HS-5 (cell line): ENCODE data around the gene IMP4.
A peak's percentile ranks its signal among the peaks of the same experiment; 100 is the strongest.
"Not testable (repeated sequence)": the region's sequence is repeated elsewhere in the genome, so short reads cannot be mapped to it uniquely, and the experiment has no call there.

ENCODE experiments used
- DNase-seq: peaks from one replicate; pipeline ENCODE4 v3.0.0-alpha.2; 2012; ENCODE audit warnings: low read depth

Gene IMP4

GRCh38 chr2:130342533-130343275, at the start of gene IMP4:
IMP4 (plus strand) TSS chr2:130342897; CDS start chr2:130342933, 36 bp downstream.
- DNase-seq: peak; percentile 95

DNA sequence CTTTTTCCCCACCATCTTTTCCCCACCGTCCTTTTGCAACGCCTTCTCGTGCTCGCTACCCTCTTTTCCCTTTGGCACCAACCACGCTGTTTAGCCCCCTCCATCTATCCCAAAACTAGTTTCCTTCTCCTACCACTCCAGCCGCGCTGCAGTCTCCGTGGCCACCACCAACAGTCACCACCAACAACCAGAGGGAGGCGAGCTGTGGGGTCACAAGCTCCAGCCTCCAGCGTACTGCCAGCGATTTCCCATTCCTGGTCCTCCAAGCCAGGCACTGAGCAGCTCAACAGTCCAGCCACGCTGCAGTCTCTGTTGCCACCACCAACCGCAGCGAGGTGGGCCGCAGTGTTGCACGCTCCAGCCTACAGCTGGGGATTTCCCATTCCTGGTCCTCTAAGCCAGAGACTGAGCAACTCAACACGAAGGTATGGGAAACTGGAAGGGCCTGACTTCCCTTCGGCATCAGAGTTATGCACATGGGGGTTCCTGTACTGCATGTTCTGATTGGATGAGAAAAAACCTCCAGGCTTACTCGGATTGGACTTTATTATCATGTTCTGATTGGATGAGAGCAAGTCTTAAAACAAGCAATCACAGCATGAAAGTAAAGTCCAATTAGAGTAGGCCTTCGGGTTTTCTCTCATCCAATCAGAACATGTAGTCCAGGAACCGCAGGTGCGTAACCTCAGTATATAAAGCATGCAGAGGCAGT, 42.3 kb upstream of the IMP4 start:
- DNase-seq: no peak

DNA sequence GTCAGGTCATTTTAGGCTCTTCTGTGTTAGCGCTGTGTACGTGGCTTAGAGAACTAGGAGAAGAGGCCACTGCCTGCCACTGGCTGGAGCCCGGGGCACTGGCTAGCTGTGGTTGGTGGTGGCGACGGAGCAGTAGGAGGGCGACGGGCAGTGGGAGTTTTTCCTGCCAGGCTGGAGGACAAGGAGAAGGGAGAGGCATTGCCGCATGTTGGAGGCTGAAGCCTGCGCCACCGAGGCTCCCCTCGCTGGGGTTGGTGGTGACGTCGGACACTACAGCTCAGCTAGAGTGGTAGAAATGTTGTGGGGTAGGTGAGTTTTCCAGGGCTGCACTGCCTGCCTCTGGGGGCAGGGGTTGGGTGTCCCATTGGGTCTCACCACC, 41.7 kb upstream of the IMP4 start:
- no peak for DNase-seq

DNA sequence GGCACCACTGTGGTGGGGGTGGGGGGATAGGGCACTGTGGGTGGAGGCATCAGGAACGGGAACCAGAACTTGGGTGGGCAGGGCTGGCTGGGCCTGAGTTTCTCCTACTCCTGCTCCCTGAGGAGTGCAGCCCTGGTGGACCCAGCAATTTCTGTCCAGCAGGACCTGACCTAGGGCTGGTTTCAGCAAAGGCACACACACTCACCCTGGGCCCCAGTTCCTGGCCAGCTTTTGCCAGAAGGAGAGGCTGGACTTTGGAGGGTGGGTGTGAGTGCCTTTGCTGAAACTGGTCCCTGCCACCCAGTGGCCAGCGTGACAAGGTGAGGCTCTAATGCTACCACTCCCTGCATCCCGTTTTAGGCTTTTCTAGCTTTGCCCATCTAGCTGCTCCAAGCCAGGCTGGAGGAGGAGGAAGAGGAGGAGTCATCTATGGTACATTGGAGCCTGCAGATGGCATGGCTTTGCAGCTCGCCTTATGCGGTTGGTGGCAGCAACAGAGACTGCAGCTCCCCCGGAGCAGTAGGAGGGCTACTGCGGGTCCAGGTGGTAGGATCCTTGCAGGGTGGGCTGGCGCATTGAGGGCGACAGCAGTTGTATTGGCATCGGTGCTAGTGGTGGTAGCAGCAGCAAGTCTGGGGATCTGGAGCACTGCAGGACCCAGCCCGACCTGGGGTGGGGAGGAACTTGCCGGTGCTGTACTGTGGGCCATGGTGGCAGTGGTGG, 40.4 kb upstream of the IMP4 start:
- no peak for DNase-seq

DNA sequence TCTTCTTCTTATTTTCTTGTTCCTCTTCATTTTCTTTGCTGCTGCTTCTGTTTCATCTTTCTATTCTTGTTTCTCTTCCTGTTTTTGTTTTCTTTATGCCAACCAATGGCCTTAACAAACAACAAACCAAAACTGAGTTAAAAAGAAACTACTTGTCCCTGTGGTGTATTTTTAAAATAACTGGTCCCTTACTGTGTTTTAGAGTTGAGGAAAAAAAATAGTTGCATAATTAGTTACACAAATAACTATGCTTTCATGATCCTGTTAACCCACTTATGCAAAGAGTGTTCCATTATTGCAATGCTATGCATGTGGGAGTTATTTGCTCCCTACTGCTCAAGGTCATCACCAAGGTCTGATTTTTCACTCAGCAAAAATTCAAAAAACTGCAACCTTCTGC, 39.5 kb upstream of the IMP4 start:
- DNase-seq: no peak

DNA sequence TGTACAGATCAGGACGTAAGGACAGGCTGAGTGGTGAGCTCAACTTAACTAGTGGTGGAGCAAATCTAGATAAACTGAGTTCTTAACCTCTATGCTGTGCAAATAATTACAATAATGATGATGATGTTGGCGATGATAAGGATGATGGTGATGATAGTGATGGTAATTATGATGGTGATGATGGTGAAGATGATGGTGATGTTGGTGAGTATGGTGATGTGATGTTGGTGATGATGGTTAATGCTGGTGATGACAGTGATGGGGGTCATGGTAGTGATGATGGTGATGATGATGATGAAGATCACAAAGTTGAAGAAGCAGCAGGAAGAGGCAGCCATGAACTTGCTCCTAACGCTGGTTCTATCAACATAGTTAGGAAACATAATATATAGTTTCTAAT, 38.0 kb upstream of the IMP4 start:
- DNase-seq: no peak

DNA sequence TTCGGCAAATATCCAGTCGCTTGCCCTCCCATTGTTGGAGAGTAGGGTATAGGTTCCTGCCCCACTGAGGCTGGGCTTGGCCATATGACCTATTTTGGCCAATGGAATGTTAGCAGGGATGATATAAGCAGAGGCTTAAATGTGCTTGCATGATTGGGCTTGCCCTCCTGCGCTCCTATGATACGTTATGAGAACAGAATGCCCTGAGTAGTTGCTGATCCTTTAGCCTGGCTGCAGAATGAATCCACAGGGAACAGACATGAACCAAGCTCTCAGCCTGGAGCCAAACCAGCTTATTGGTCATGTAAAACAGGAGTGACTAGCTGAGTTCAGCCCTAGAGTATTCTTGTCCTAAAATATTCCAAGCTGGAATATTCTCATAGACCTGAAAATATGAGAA, 34.8 kb upstream of the IMP4 start:
- no peak for DNase-seq

DNA sequence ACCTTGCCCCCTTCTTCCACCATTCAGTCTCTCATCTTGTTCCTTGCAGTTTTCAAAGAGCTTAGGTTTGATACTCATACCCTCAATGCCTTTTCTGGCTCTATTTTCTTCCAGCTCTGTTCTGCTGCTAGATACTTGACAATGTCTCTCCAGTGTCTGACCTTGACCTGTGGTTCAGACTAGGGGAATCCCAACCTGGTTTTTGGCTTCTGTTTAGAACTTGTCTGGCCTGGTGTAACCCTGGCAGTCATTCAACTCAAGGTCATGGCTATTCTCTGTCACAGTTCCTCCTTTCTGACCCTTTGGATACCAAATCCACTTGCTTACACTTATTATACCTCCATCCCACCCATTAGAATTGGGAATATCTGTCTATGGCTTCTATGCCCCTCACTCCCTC, 31.8 kb upstream of the IMP4 start:
- DNase-seq: no peak

- DNase-seq: no peak
Observed at GRCh38 chr2:130313812-130314334, 28.8 kb upstream of the IMP4 start.

- DNase-seq: no peak
Observed at GRCh38 chr2:130314377-130314776, 28.3 kb upstream of the IMP4 start.

DNA sequence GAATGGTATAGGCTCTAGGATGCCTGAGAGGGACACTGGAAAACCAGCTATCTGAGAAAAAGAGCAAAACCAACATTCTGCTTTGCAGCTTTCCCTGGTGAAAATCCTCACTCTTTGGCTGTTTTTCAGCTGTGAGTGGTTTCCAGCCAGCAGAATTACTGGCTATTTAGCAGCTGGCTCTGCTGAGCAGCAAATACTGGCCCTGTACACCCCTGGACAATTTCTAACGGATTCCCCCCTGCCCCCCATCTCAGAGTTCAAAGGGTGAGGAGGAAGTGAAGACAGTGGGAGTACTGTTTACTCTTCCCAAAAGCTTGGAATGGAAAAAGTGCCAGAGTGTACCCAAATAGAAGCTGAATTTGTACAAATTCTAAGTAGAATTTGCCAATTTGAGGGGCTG, 26.1 kb upstream of the IMP4 start:
- no peak for DNase-seq

- DNase-seq: no peak
Observed at GRCh38 chr2:130318906-130319305, 23.8 kb upstream of the IMP4 start.

DNA sequence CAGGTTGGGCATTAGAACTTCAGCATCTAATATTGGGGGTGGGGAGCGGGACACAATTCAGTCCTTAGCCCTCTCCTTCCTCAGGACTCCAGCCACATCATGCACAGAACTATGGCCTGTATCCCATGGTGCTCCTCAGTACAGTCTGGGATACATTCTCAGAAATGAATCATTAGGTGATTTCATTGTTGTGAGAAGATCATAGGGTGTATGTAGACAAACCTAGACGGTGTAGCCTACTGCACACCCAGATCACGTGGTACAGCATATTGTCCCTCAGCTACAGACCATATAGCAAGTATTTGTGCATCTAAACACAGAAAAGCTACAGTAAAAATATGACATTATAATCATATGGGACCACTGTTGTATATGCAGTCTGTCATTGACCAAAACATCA, 23.2 kb upstream of the IMP4 start:
- DNase-seq: no peak

DNA sequence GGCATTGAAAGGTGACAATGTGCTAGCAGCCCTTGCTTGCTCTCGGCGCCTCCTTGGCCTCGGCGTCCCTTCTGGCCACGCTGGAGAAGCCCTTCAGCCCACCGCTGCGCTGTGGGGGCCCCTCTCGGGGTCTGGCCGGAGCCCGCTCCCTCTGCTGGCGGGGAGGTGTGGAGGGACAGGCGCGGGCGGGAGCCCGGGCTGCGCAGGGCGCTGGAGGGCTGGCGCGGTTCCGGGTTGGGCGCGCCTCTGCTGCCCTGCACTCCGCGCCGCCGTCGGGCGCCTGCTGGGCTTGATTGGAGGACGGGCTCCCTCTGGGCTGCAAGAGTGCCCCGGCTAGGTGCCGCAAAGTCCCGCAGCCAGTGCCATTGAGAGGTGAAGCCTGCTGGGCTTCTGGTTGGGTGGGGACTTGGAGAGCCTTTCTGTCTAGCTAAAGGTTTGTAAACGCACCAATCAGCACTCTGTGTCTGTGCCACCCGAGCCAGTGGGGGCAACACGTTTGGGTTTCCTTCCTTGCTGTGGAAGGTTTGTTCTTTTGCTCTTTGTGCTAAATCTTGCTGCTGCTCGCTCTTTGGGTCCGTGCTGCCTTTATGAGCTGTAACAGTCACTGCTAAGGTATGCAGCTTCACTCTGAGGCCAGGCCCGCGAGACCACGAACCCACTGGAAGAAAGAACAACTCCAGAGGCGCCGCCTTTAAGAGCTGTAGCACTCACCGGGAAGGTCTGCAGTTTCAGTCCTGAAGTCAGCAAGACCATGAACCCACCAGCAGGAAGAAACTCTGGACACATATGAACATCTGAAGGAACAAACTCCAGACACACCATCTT, 14.8 kb upstream of the IMP4 start:
- no peak for DNase-seq

DNA sequence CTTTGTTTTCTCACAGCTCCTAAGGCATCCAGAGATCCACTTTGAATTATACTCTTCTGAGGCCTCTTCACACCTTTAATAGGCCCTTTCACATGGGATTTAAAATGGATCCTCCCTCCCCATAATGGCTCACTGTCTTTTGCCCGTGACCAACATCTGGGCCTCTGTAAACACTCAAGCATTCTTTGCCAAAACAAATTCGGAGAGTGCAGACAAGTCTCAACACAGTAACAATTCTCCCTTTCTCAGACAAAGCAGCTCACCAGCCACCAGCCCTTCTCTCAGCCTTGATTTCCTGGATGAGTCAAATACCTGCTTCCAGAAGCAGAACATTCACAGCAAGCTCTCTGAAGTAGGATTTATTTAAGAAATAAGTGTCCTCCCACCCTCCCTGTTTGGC, 14.0 kb upstream of the IMP4 start:
- no peak for DNase-seq

DNA sequence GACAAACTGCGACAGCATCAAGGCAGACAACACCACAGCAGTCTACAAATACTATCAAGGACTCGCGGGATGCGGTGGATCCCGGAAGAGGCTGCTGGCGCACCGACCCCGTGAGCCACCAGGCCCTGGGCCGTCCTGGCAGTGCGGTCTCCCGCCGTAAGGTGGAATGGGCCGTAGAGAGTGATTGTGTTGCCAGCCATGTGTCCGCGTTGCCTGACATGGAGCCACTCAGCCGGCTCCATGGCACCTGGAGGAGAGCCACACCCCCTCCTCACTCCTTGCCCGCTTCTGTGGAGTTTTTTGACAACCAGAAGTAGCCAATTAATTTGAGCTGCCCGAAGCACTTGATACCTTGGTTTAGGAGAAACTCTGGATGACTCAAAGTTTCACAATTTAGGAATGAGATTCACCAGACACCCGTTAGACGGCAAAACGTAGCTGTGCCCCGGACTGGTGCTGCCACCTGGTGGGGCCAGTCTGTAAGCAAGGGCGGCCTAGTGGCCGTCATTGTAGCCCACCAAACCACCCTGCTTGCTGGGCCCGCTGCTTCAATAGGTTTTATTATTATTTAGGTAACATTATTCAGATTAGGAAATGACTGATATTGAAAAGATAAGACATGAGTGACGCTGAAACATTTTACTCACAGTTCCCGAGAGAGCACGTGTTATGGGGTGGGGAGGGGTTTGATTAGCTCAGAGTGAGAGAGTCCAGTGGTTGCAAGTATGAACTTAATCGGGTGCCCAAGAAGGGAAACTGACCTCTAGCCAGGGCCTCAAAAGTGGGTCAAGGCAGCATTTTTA, 10.2 kb upstream of the IMP4 start:
- peak; percentile 54 for DNase-seq

GRCh38 chr2:130333253-130333652, 9.4 kb upstream of the IMP4 start:
- DNase-seq: not testable (repeated sequence)

GRCh38 chr2:130334026-130334425, 8.7 kb upstream of the IMP4 start:
- DNase-seq: no peak

DNA sequence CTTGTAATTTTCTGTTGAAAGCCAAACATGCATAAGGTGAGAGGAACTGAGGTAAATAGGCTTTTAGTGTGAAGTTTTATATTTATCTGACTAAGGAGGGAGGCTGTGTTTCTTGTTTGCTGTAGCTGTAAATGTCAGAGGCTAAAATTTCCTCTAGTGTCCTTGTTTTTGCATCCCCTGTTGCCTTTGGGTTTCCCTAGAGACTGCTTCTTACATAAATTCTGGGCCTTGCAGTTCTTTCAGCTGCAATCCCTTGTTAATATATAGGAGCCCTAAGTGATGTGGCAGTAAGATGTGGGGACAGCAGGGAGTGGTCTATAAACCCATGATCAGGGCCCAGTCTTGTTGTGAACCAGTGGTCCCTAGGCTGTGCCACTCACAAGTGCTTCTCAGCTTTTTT, 7.5 kb upstream of the IMP4 start:
- DNase-seq: no peak

DNA sequence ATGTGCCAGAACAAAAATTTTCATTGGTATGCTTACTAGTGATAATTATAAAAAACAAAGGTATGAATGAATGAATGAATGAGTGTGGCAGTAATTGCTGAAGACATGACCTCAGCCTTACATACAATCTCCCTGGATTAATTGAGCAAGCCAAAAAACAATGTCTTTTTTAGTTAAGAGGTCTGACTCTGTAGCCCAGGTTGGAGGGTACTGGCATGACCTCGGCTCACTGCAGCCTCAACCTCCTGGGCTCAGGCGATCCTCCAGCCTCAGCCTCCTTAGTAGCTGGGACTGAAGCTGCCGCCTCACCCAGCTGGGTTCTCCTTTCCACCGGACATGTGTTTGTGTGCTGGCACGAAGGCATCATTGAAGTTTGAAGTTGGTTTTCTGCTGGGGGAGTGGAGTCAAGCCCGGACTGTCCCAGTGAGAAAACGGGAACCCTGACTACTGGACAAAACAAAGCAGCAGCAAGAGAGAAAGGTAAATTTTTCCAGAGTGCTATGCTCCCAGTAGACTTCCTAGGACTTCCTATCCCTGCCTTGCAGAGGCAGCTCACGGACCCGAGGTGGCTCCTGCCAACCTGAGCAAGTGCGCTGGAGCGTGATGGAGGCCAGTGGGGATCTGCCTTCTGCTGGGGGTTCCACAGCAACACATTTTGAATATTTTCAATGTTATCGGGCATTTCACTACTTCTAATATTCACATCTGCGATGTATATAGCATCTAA, 6.4 kb upstream of the IMP4 start:
- no peak for DNase-seq
